Measurements from ENCODE around the gene PKMYT1. TPM values are rescaled to one million over a fixed set of nuclear protein-coding genes. Genes with fewer than 3 reads are reported as not detected.

The PKMYT1 gene
- total RNA-seq, 6 experiments from 2014 or later: 0.68 to 6.5 (median 1.7) TPM

- Histone ChIP-seq H3K27ac (no peak overlapping the region), H3K4me1 (peaks cover 0 to 17% (median 2%) of the 10 kb centered on the region in 4 donors), H3K9me3 (no peaks in the 10 kb centered on the region), H3K4me3 (no peak overlapping the region), H3K36me3 (no peaks in the 10 kb centered on the region), H3K27me3 (no peaks in the 10 kb centered on the region)
- TF ChIP-seq, protein P1, sequence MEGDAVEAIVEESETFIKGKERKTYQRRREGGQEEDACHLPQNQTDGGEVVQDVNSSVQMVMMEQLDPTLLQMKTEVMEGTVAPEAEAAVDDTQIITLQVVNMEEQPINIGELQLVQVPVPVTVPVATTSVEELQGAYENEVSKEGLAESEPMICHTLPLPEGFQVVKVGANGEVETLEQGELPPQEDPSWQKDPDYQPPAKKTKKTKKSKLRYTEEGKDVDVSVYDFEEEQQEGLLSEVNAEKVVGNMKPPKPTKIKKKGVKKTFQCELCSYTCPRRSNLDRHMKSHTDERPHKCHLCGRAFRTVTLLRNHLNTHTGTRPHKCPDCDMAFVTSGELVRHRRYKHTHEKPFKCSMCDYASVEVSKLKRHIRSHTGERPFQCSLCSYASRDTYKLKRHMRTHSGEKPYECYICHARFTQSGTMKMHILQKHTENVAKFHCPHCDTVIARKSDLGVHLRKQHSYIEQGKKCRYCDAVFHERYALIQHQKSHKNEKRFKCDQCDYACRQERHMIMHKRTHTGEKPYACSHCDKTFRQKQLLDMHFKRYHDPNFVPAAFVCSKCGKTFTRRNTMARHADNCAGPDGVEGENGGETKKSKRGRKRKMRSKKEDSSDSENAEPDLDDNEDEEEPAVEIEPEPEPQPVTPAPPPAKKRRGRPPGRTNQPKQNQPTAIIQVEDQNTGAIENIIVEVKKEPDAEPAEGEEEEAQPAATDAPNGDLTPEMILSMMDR (IDR thresholded peaks at IDR 0.05): no peak
- no peak for TF ChIP-seq POLR2A (IDR thresholded peaks at IDR 0.05)
- intact Hi-C loops (cut with DNase I): no loop called here
- DNase-seq (no peak), ATAC-seq (no peak)
- 78% methylated on average over 4 of the region's 13 CpGs for WGBS (ENCODE audit: insufficient coverage, low coverage, low lambda C conversion rate, missing lambda C conversion rate)
Measured at GRCh38 chr16:3015865-3016521, 35.7 kb upstream of the PKMYT1 start.

DNA sequence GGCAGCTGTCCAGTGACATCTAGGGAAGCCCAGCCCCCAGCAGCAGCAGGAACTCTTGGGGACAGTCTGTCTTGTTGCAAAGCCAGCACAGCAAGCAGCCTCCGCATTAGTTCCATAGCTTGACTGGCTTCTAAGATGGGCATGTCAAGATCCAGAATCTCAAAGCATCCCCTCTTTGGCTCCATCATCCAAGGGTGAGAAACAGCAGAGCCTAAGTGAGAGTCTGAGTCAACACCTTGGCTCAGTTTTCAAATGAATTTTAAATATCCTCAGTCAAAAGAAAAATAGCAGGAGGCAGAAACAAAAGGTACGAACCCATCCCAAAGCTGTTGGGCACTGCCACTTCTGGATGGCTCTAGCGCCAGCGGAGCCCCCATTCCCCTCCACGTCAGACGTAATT is 34.7 kb upstream of the PKMYT1 start:
- Histone ChIP-seq H3K36me3 (no peaks in the 10 kb centered on the region), H3K27ac (no peak overlapping the region), H3K9me3 (no peaks in the 10 kb centered on the region), H3K4me1 (peaks cover 0 to 11% (median 2%) of the 10 kb centered on the region in 4 donors), H3K4me3 (no peak overlapping the region), H3K27me3 (no peaks in the 10 kb centered on the region)
- WGBS (ENCODE audit: insufficient coverage, low coverage, low lambda C conversion rate, missing lambda C conversion rate): 85% methylated on average over 6 of the region's 6 CpGs
- no peak for TF ChIP-seq POLR2A (IDR thresholded peaks at IDR 0.05)
- TF ChIP-seq, protein P1 (IDR thresholded peaks at IDR 0.05): no peak
- no peak for DNase-seq
- intact Hi-C loops (cut with DNase I): no loop called here
- no peak for ATAC-seq

GRCh38 chr16:3013998-3014690 is 33.9 kb upstream of the PKMYT1 start:
- DNase-seq (no peak), ATAC-seq (no peak)
- intact Hi-C loops (cut with DNase I): no loop called here
- no peak overlapping the region for H3K4me3 ChIP-seq
- WGBS (ENCODE audit: insufficient coverage, low coverage, low lambda C conversion rate, missing lambda C conversion rate): 53% methylated on average over 5 of the region's 12 CpGs
- no peaks in the 10 kb centered on the region for H3K9me3 ChIP-seq
- H3K36me3 ChIP-seq: no peaks in the 10 kb centered on the region
- no peak for TF ChIP-seq POLR2A (IDR thresholded peaks at IDR 0.05)
- TF ChIP-seq, protein P1 (IDR thresholded peaks at IDR 0.05): no peak
- H3K4me1 ChIP-seq: peaks cover 0 to 5% (median 0%) of the 10 kb centered on the region in 4 donors
- no peaks in the 10 kb centered on the region for H3K27me3 ChIP-seq
- H3K27ac ChIP-seq: no peak overlapping the region

- no peak overlapping the region for H3K27ac ChIP-seq
- TF ChIP-seq, protein P1 (IDR thresholded peaks at IDR 0.05): peak in 3 of 4 donors; percentile 19 to 36 (median 31)
- TF ChIP-seq POLR2A (IDR thresholded peaks at IDR 0.05): no peak
- no peak overlapping the region for H3K4me3 ChIP-seq
- ATAC-seq (peak; percentile 79 to 95 (median 84)), DNase-seq (peak; percentile 75 to 89 (median 84))
- intact Hi-C loops (cut with DNase I): no loop called here
- no peaks in the 10 kb centered on the region for H3K36me3 ChIP-seq
- no CpG with 5 or more reads among the region's 27 CpGs for WGBS (ENCODE audit: insufficient coverage, low coverage, low lambda C conversion rate, missing lambda C conversion rate)
- H3K27me3 ChIP-seq: no peaks in the 10 kb centered on the region
- peaks cover 0 to 5% (median under 1%) of the 10 kb centered on the region in 4 donors for H3K4me1 ChIP-seq
- H3K9me3 ChIP-seq: no peaks in the 10 kb centered on the region
Measured at GRCh38 chr16:3013491-3013951, 33.3 kb upstream of the PKMYT1 start.

Data from right lobe of liver (tissue), 6 donors.